Activated T-cell treated with anti-CD3 and anti-CD28 coated beads for 24 hours (primary cell): ENCODE data around the gene NFKB2.
A peak's percentile ranks its signal among the peaks of the same experiment; 100 is the strongest.

Experiments used
- DNase-seq: peaks from one replicate; pipeline ENCODE4 v3.0.0-alpha.2; 2020; ENCODE audit warnings: low read depth

Gene NFKB2

GRCh38 chr10:102423372-102423968 lies 28.0 kb downstream of the NFKB2 start:
- DNase-seq: no peak

GRCh38 chr10:102424145-102424544 lies 28.6 kb downstream of the NFKB2 start:
- DNase-seq: no peak

GRCh38 chr10:102424916-102425315 lies 29.4 kb downstream of the NFKB2 start:
- no peak for DNase-seq

- DNase-seq: no peak
Measured at GRCh38 chr10:102425444-102425843, 29.9 kb downstream of the NFKB2 start.

- no peak for DNase-seq
Measured at GRCh38 chr10:102426803-102427287, 31.3 kb downstream of the NFKB2 start.

GRCh38 chr10:102429468-102429867 lies 34.0 kb downstream of the NFKB2 start:
- DNase-seq: no peak

GRCh38 chr10:102431452-102432124 lies 36.1 kb downstream of the NFKB2 start:
- no peak for DNase-seq

- peak; percentile 95 for DNase-seq
Measured at GRCh38 chr10:102432162-102432950, 36.9 kb downstream of the NFKB2 start, which contains the start of gene CUEDC2. CUEDC2 (minus strand) TSS chr10:102432574; CDS start chr10:102425188, 7,386 bp downstream.

- no peak for DNase-seq
Measured at GRCh38 chr10:102433619-102434046, 38.1 kb downstream of the NFKB2 start.

- DNase-seq: no peak
Measured at GRCh38 chr10:102434394-102435132, 39.1 kb downstream of the NFKB2 start.

GRCh38 chr10:102435133-102435497 lies 39.6 kb downstream of the NFKB2 start:
- no peak for DNase-seq

GRCh38 chr10:102435529-102436233 lies 40.2 kb downstream of the NFKB2 start:
- DNase-seq: no peak

GRCh38 chr10:102436312-102436711 lies 40.8 kb downstream of the NFKB2 start:
- DNase-seq: no peak

- no peak for DNase-seq
Measured at GRCh38 chr10:102437515-102437914, 42.0 kb downstream of the NFKB2 start.

GRCh38 chr10:102438374-102438773 lies 42.9 kb downstream of the NFKB2 start:
- DNase-seq: no peak

GRCh38 chr10:102444851-102445250 lies 49.3 kb downstream of the NFKB2 start:
- DNase-seq: no peak

GRCh38 chr10:102449321-102450123 lies 54.0 kb downstream of the NFKB2 start:
- peak; percentile 80 for DNase-seq

GRCh38 chr10:102450124-102450373 lies 54.5 kb downstream of the NFKB2 start:
- DNase-seq: no peak

GRCh38 chr10:102450374-102451104 lies 55.0 kb downstream of the NFKB2 start:
- peak; percentile 75 for DNase-seq
